ENCODE results near the gene FARSA.

Gene FARSA

DNA sequence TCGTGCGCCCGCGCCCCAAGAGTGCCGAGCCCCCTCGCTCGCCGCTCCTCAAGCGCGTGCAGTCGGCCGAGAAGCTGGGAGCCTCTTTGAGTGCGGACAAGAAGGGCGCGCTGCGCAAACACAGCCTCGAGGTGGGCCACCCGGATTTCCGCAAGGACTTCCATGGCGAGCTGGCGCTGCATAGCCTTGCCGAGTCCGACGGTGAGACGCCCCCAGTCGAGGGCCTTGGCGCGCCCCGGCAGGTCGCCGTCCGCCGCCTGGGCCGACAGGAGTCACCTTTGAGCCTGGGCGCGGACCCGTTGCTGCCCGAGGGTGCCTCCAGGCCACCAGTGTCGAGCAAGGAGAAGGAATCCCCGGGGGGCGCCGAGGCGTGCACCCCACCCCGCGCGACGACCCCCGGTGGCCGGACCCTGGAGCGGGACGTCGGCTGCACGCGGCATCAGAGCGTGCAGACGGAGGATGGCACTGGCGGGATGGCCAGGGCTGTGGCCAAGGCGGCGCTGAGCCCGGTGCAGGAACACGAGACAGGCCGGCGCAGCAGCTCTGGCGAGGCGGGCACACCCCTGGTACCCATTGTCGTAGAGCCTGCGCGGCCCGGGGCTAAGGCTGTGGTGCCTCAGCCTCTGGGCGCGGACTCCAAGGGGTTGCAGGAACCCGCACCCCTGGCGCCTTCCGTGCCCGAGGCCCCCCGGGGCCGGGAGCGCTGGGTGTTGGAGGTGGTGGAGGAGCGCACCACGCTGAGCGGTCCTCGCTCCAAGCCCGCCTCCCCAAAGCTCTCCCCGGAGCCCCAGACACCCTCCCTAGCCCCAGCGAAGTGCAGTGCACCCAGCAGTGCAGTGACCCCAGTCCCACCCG lies 59.4 kb downstream of the FARSA start:
- Histone ChIP-seq H3K9ac (ENCODE audit: low read length) (no peak overlapping the region), H2BK5ac (ENCODE audit: low read depth, low read length, poor library complexity, severe bottlenecking) (no peak overlapping the region), H3K4ac (ENCODE audit: low read depth in 1 of 2, low read length in 2 of 2) (no peak overlapping the region), H3K79me1 (replicated peaks; ENCODE audit: low read length, poor library complexity, severe bottlenecking) (no peaks in the 10 kb centered on the region), H3K14ac (ENCODE audit: low read length in 2 of 2) (no peak overlapping the region), H3K4me1 (ENCODE audit: control insufficient read depth, insufficient read depth, low read depth, low read length) (peaks cover 3% of the 10 kb centered on the region), H2AFZ (ENCODE audit: low read depth, low read length) (no peak overlapping the region), H3K18ac (ENCODE audit: low read depth in 1 of 2, low read length in 2 of 2) (no peak overlapping the region), H2BK12ac (ENCODE audit: low read length in 2 of 2) (no peak overlapping the region), H3K27ac (ENCODE audit: low read length, poor library complexity, severe bottlenecking) (no peak overlapping the region), H2BK120ac (ENCODE audit: low read depth, low read length) (no peak overlapping the region), H3K23ac (ENCODE audit: low read length in 2 of 2) (no peak overlapping the region), H3K27me3 (ENCODE audit: control insufficient read depth in 1 of 2, insufficient read depth in 1 of 2, low read length in 2 of 2) (peaks cover 0 to 7% of the 10 kb centered on the region in 2 experiments), H4K91ac (ENCODE audit: low read length) (no peak overlapping the region), H2BK15ac (ENCODE audit: low read depth, poor library complexity, severe bottlenecking) (no peak overlapping the region), H3K36me3 (ENCODE audit: control insufficient read depth in 1 of 2, insufficient read depth in 2 of 2, low read depth in 1 of 2, low read length in 2 of 2) (peaks cover 17 to 23% of the 10 kb centered on the region in 2 experiments), H3K4me2 (ENCODE audit: low read length, poor library complexity, severe bottlenecking) (no peak overlapping the region), H4K8ac (ENCODE audit: low read length) (no peak overlapping the region), H2AK5ac (ENCODE audit: low read length, severe bottlenecking) (no peak overlapping the region), H3K4me3 (ENCODE audit: insufficient read depth in 1 of 2, low read depth in 1 of 2, low read length in 2 of 2) (no peak overlapping the region), H3K9me3 (ENCODE audit: control insufficient read depth, low read length) (no peaks in the 10 kb centered on the region)
- DNase-seq = no peak
- 97% methylated on average over 75 of the region's 86 CpGs for WGBS

DNA sequence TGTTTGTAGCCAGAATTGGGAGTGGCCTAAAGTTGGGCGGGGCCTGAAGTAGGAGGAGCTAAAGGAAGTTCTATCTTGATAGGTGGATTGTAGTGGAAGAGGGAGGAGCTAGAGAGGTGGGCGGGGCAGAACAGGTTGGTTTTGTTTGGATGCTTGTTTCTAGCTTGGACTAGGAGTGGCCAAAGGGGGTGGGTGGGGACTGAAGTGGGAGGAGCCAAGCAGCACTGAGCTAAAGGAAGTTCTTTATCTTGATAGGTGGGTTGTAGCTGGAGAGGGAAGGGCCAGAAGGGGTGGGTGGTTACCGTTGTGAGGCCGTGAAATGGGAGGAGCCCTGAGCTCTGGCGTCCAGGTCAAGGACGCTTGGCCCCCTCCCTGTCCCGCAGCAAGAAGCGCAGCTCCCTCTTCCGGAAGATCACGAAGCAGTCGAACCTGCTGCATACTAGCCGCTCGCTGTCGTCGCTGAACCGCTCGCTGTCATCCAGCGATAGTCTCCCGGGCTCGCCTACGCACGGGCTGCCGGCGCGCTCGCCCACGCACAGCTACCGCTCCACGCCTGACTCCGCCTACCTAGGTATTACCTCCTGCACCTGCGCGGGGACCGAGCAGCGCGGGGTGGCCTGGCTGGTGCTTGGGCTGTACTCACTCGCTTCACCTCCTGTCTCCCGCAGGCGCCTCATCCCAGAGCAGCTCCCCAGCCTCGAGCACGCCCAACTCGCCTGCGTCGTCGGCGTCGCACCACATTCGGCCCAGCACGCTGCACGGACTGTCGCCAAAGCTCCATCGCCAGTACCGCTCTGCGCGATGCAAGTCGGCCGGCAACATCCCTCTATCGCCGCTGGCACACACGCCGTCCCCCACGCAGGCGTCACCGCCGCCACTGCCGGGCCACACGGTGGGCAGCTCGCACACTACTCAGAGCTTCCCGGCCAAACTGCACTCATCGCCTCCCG lies 60.3 kb downstream of the FARSA start:
- Histone ChIP-seq H3K27me3 (ENCODE audit: control insufficient read depth in 1 of 2, insufficient read depth in 1 of 2, low read length in 2 of 2) (peaks cover 0 to 7% of the 10 kb centered on the region in 2 experiments), H3K14ac (ENCODE audit: low read length in 2 of 2) (no peak overlapping the region), H3K27ac (ENCODE audit: low read length, poor library complexity, severe bottlenecking) (no peak overlapping the region), H3K9me3 (ENCODE audit: control insufficient read depth, low read length) (no peaks in the 10 kb centered on the region), H2BK5ac (ENCODE audit: low read depth, low read length, poor library complexity, severe bottlenecking) (no peak overlapping the region), H3K4me3 (ENCODE audit: insufficient read depth in 1 of 2, low read depth in 1 of 2, low read length in 2 of 2) (peak overlapping the region in 1 of 2 experiments; percentile 4), H3K4me2 (ENCODE audit: low read length, poor library complexity, severe bottlenecking) (no peak overlapping the region), H3K9ac (ENCODE audit: low read length) (no peak overlapping the region), H2AK5ac (ENCODE audit: low read length, severe bottlenecking) (no peak overlapping the region), H4K91ac (ENCODE audit: low read length) (peak overlapping the region; percentile 59), H3K18ac (ENCODE audit: low read depth in 1 of 2, low read length in 2 of 2) (no peak overlapping the region), H3K36me3 (ENCODE audit: control insufficient read depth in 1 of 2, insufficient read depth in 2 of 2, low read depth in 1 of 2, low read length in 2 of 2) (peaks cover 12 to 19% of the 10 kb centered on the region in 2 experiments), H2BK12ac (ENCODE audit: low read length in 2 of 2) (no peak overlapping the region), H3K4ac (ENCODE audit: low read depth in 1 of 2, low read length in 2 of 2) (no peak overlapping the region), H2BK15ac (ENCODE audit: low read depth, poor library complexity, severe bottlenecking) (no peak overlapping the region), H3K23ac (ENCODE audit: low read length in 2 of 2) (peak overlapping the region in 1 of 2 experiments; percentile 63), H2BK120ac (ENCODE audit: low read depth, low read length) (no peak overlapping the region), H4K8ac (ENCODE audit: low read length) (no peak overlapping the region), H3K4me1 (ENCODE audit: control insufficient read depth, insufficient read depth, low read depth, low read length) (peaks cover 3% of the 10 kb centered on the region), H3K79me1 (replicated peaks; ENCODE audit: low read length, poor library complexity, severe bottlenecking) (no peaks in the 10 kb centered on the region), H2AFZ (ENCODE audit: low read depth, low read length) (peak overlapping the region; percentile 47)
- WGBS = 98% methylated on average over 70 of the region's 70 CpGs
- peak; percentile 26 for DNase-seq

Small RNAs within 50 kb of the gene (small RNA-seq; reads per million reads assigned to genes)
- gene MIR5695 (ENCODE audit: low read depth) (3.5 reads per million, percentile 27 among the genes with 10 or more reads in this experiment), gene MIR6515 (ENCODE audit: low read depth) (9.5 reads per million, percentile 77 among the genes with 10 or more reads in this experiment)
